HCT116 (cell line): Measurements from ENCODE around the gene SLC30A7. TPM values are rescaled to one million over a fixed set of nuclear protein-coding genes. Genes with fewer than 3 reads are reported as not detected.

ENCODE experiments used
- ATAC-seq: fragments of 200-7000 bp; cut with Tn5 transposase; 2 replicates; pipeline ENCODE4 v1.9.1; 2020; ENCODE audit warnings: mild to moderate bottlenecking, moderate library complexity
- BruUV-seq: library from RNA; stranded (reverse); fragments of 400-500 nt; replicated peaks from 2 replicates; lab custom pipeline; 2021; lab: Mats Ljungman, UMichigan
- CTCF ChIA-PET: fragments of 300-600 bp; sonication (Branson Sonifier 250); formaldehyde crosslinking; loops from one replicate; lab custom pipeline; 2021; ENCODE audit warnings: antibody characterized with exemption; lab: Charles Lee
- POLR2A ChIA-PET: fragments of 300-600, 350-600 bp; sonication (Branson Sonifier 250); formaldehyde crosslinking; loops from one replicate; lab custom pipeline; 2021; ENCODE audit warnings: antibody characterized with exemption; lab: Charles Lee
- RAD21 ChIA-PET, 2 experiments: fragments of 300-600 bp; sonication (Branson Sonifier 250); formaldehyde crosslinking; loops; one replicate each; lab custom pipeline; 2023; ENCODE audit warnings: low total read pairs in 2 of 2; ENCODE audit not compliant: uncharacterized antibody in 2 of 2, unreplicated experiment in 2 of 2, low non-redundant PET in 1 of 2; lab: Charles Lee
- DNase-seq: peaks from one replicate; pipeline ENCODE4 v3.0.0-alpha.2; 2010; ENCODE audit warnings: low read depth, low spot score
- H2AFZ ChIP-seq: fragments of 200-600 bp; shearing (Covaris generic), sonication (generic); 2 replicates; pipeline ENCODE4 v1.6.1; 2017; ENCODE audit warnings: low read depth, mixed run types, mixed read lengths, antibody characterized with exemption, low read length; ENCODE audit not compliant: poor library complexity, severe bottlenecking
- H3K27ac ChIP-seq: 2 replicates; pipeline ENCODE4 v1.5.1; 2012; ENCODE audit warnings: low read depth, low read length
- H3K27me3 ChIP-seq: fragments of 200-600 bp; sonication (generic); 2 replicates; pipeline ENCODE4 v1.6.1; 2016; ENCODE audit warnings: mixed run types, low read length, mixed read lengths; ENCODE audit not compliant: insufficient read depth
- H3K36me3 ChIP-seq, 2 experiments: fragments of 200-500 bp in 1 of 2; fragments of 200-600 bp in 1 of 2; sonication (Bioruptor generic) in 1 of 2; sonication (generic) in 1 of 2; 2 replicates each; pipeline versions ENCODE4 v1.5.1 to v1.6.1; 2014 to 2016; ENCODE audit warnings: low read length in 2 of 2, inconsistent platforms in 1 of 2, mixed read lengths in 1 of 2, mixed run types in 1 of 2; ENCODE audit not compliant: insufficient read depth in 2 of 2, control insufficient read depth in 1 of 2
- H3K4me1 ChIP-seq, 2 experiments: fragments of 200-600 bp in 1 of 2; sonication (generic) in 1 of 2; 2 replicates each; pipeline versions ENCODE4 v1.5.1 to v1.6.1; 2012 to 2017; ENCODE audit warnings: low read length in 2 of 2, inconsistent platforms in 1 of 2, mild to moderate bottlenecking in 1 of 2, mixed read lengths in 1 of 2, mixed run types in 1 of 2, moderate library complexity in 1 of 2; ENCODE audit not compliant: insufficient read depth in 2 of 2, control insufficient read depth in 1 of 2
- H3K4me2 ChIP-seq: fragments of 200-600 bp; sonication (generic); 2 replicates; pipeline ENCODE4 v1.6.1; 2017; ENCODE audit warnings: mixed run types, low read length, mixed read lengths
- H3K4me3 ChIP-seq, 2 experiments: fragments of 200-600 bp in 1 of 2; sonication (generic) in 1 of 2; replicated peaks in 1 of 2; 2 replicates each; pipeline ENCODE4 v1.5.1; 2011 to 2016; ENCODE audit warnings: low read length in 2 of 2, control low read depth in 1 of 2, low read depth in 1 of 2, mild to moderate bottlenecking in 1 of 2, mixed read lengths in 1 of 2, mixed run types in 1 of 2
- H3K79me2 ChIP-seq: fragments of 200-600 bp; sonication (generic); 2 replicates; pipeline ENCODE4 v1.6.1; 2017; ENCODE audit warnings: mild to moderate bottlenecking, mixed run types, low read length, moderate library complexity, mixed read lengths; ENCODE audit not compliant: insufficient read depth
- H3K9ac ChIP-seq: fragments of 200-600 bp; sonication (generic); 2 replicates; pipeline ENCODE4 v1.6.1; 2016; ENCODE audit warnings: low read length, mixed read lengths
- H3K9me2 ChIP-seq: fragments of 200-600 bp; sonication (generic), shearing (Covaris generic); 2 replicates; pipeline ENCODE4 v1.6.1; 2017; ENCODE audit warnings: mixed run types, mild to moderate bottlenecking, moderate library complexity; ENCODE audit not compliant: insufficient read depth
- H3K9me3 ChIP-seq, 2 experiments: fragments of 200-500 bp in 1 of 2; fragments of 200-600 bp in 1 of 2; sonication (Bioruptor generic) in 1 of 2; sonication (generic) in 1 of 2; 2 replicates each; pipeline ENCODE4 v1.6.1; 2014 to 2017; ENCODE audit warnings: low read length in 2 of 2, mixed read lengths in 2 of 2, inconsistent platforms in 1 of 2, low read depth in 1 of 2, mild to moderate bottlenecking in 1 of 2, mixed run types in 1 of 2, moderate library complexity in 1 of 2; ENCODE audit not compliant: control insufficient read depth in 1 of 2, insufficient read depth in 1 of 2
- H4K20me1 ChIP-seq: fragments of 200-600 bp; sonication (generic), shearing (Covaris generic); 2 replicates; pipeline ENCODE4 v1.6.1; 2017; ENCODE audit warnings: mixed run types, mild to moderate bottlenecking, moderate library complexity; ENCODE audit not compliant: insufficient read depth
- CBX3 ChIP-seq: IDR thresholded peaks from 2 replicates; pipeline ENCODE4 v1.6.1; 2012; ENCODE audit warnings: low read depth
- CEBPB ChIP-seq: IDR thresholded peaks from 2 replicates; pipeline ENCODE4 v1.6.1; 2012; ENCODE audit warnings: low read depth
- ELF1 ChIP-seq: IDR thresholded peaks from 2 replicates; pipeline ENCODE4 v1.6.1; 2012; ENCODE audit warnings: low read depth, borderline replicate concordance
- EZH2 ChIP-seq: fragments of 200-600 bp; sonication (generic); IDR thresholded peaks from 2 replicates; pipeline ENCODE4 v1.6.1; 2017; ENCODE audit warnings: antibody characterized with exemption, mixed run types
- EZH2phosphoT487 ChIP-seq: fragments of 200-600 bp; IDR thresholded peaks from 2 replicates; pipeline ENCODE4 v1.6.1; 2018; ENCODE audit warnings: antibody characterized with exemption, borderline replicate concordance
- JUND ChIP-seq: IDR thresholded peaks from 2 replicates; pipeline ENCODE4 v1.6.1; 2012
- RAD21 ChIP-seq: IDR thresholded peaks from 2 replicates; pipeline ENCODE4 v1.6.1; 2012; ENCODE audit warnings: low read depth, mild to moderate bottlenecking
- SP1 ChIP-seq: IDR thresholded peaks from 2 replicates; pipeline ENCODE4 v1.6.1; 2012; ENCODE audit warnings: low read depth
- SRF ChIP-seq: IDR thresholded peaks from 2 replicates; pipeline ENCODE4 v1.6.1; 2012; ENCODE audit warnings: low read depth
- TCF7L2 ChIP-seq: IDR thresholded peaks from 2 replicates; pipeline ENCODE4 v1.7.0; 2011; ENCODE audit warnings: borderline replicate concordance, inconsistent platforms; ENCODE audit not compliant: insufficient read depth, insufficient read length; ENCODE audit errors: extremely low read depth
- YY1 ChIP-seq: IDR thresholded peaks from 2 replicates; pipeline ENCODE4 v1.6.1; 2011; ENCODE audit warnings: low read length, low read depth, moderate library complexity, mild to moderate bottlenecking; ENCODE audit not compliant: insufficient replicate concordance; ENCODE audit errors: extremely low read depth
- intact Hi-C: fragments of 100-400 bp; cut with micrococcal nuclease; formaldehyde crosslinking; loops from 2 replicates; pipeline ENCODE4 v1.10.0; 2022
- total RNA-seq: library from RNA; stranded (reverse); gene quantifications from one replicate; pipeline ENCODE4 v1.2.1, GENCODE V29; 2021; ENCODE audit not compliant: unreplicated experiment
- TF ChIP-seq, protein P1 (sequence below): IDR thresholded peaks from 2 replicates; pipeline ENCODE4 v1.6.1; 2012
- TF ChIP-seq, protein P2 (sequence below), 3 experiments: fragments of 200-600 bp in 1 of 3; sonication (generic) in 1 of 3; IDR thresholded peaks in 2 of 3; conservative IDR thresholded peaks in 1 of 3; 2 replicates each; pipeline ENCODE4 v1.5.1; 2012 to 2017; ENCODE audit warnings: low read depth in 2 of 3, low read length in 2 of 3, antibody characterized with exemption in 1 of 3, borderline replicate concordance in 1 of 3, control low read depth in 1 of 3, mild to moderate bottlenecking in 1 of 3, mixed read lengths in 1 of 3, mixed run types in 1 of 3, moderate library complexity in 1 of 3; ENCODE audit not compliant: insufficient read depth in 1 of 3
- TF ChIP-seq, protein P3 (sequence below): IDR thresholded peaks from 2 replicates; pipeline ENCODE4 v1.6.1; 2012

The SLC30A7 gene
- total RNA-seq, 1 experiment from 2014 or later = 23.3 TPM

DNA sequence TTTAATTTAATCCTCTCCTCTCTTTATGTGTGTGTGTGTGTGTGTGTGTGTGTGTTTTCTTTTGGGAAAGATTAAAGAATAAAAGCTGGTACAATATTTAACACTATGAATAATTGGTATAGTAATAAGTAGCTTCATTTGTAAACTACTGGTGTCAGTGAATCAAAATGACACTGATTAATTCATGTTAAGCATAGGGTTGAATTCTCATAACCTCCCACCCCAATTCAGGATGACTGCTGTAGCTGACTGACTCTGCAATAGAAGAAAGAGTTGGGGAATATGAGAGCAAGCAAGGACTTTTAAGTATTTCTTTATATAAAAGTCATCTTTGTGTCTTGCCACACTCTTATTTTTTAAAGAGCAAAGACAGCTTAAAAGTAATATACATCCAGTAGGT, 13.1 kb downstream of the SLC30A7 start:
- H3K79me2 ChIP-seq = peaks cover 27% of the 10 kb centered on the region
- H3K9ac ChIP-seq = no peak overlapping the region
- H3K27me3 ChIP-seq = no peaks in the 10 kb centered on the region
- H2AFZ ChIP-seq = no peak overlapping the region
- no peak overlapping the region for H3K27ac ChIP-seq
- H3K4me3 ChIP-seq = no peak overlapping the region
- CTCF ChIA-PET = interaction anchor here (0.9 kb wide), 1 partner anchor 448 kb away, joined by 4 read pairs; no protein-coding TSS in a partner anchor
- intact Hi-C loops = no loop called here
- no peak overlapping the region for H3K4me2 ChIP-seq
- no peaks in the 10 kb centered on the region; a peak in 1 of 4 replicates for H3K9me3 ChIP-seq
- no TSS peak for BruUV-seq
- no peak for ATAC-seq
- H3K36me3 ChIP-seq = peaks cover 21 to 26% of the 10 kb centered on the region in 2 experiments
- H4K20me1 ChIP-seq = no peaks in the 10 kb centered on the region
- TF ChIP-seq, protein P1, sequence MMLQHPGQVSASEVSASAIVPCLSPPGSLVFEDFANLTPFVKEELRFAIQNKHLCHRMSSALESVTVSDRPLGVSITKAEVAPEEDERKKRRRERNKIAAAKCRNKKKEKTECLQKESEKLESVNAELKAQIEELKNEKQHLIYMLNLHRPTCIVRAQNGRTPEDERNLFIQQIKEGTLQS = no peak
- TF ChIP-seq CBX3 = no peak
- TF ChIP-seq YY1 = no peak
- no peak for TF ChIP-seq CEBPB
- no peak for TF ChIP-seq SP1
- TF ChIP-seq JUND = no peak
- TF ChIP-seq EZH2phosphoT487 = no peak
- no peak for TF ChIP-seq RAD21
- TF ChIP-seq ELF1 = no peak
- no peak for TF ChIP-seq SRF
- TF ChIP-seq, protein P2, sequence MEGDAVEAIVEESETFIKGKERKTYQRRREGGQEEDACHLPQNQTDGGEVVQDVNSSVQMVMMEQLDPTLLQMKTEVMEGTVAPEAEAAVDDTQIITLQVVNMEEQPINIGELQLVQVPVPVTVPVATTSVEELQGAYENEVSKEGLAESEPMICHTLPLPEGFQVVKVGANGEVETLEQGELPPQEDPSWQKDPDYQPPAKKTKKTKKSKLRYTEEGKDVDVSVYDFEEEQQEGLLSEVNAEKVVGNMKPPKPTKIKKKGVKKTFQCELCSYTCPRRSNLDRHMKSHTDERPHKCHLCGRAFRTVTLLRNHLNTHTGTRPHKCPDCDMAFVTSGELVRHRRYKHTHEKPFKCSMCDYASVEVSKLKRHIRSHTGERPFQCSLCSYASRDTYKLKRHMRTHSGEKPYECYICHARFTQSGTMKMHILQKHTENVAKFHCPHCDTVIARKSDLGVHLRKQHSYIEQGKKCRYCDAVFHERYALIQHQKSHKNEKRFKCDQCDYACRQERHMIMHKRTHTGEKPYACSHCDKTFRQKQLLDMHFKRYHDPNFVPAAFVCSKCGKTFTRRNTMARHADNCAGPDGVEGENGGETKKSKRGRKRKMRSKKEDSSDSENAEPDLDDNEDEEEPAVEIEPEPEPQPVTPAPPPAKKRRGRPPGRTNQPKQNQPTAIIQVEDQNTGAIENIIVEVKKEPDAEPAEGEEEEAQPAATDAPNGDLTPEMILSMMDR (IDR thresholded peaks at IDR 0.05 in 2 of 3, conservative IDR thresholded peaks at IDR 0.05 in 1 of 3; ENCODE audit: borderline replicate concordance in 1 of 3, insufficient read depth in 1 of 3, low read depth in 2 of 3, low read length in 2 of 3) = no peak
- no peak for TF ChIP-seq TCF7L2
- TF ChIP-seq, protein P3, sequence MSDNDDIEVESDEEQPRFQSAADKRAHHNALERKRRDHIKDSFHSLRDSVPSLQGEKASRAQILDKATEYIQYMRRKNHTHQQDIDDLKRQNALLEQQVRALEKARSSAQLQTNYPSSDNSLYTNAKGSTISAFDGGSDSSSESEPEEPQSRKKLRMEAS = no peak
- no peak for TF ChIP-seq EZH2
- RAD21 ChIA-PET = no interaction called here
- POLR2A ChIA-PET = no interaction called here
- DNase-seq = no peak
- H3K4me1 ChIP-seq = no peaks in the 10 kb centered on the region
- no peaks in the 10 kb centered on the region for H3K9me2 ChIP-seq
